Loucy (cell line): ENCODE measurements around the gene SNRNP27.

Experiments used
- EZH2phosphoT487 ChIP-seq: fragments of 200-600 bp; IDR thresholded peaks from 2 replicates; pipeline ENCODE4 v1.6.1; 2018; ENCODE audit warnings: antibody characterized with exemption, mild to moderate bottlenecking, moderate library complexity, borderline replicate concordance
- TF ChIP-seq, protein P1 (sequence below): fragments of 200-600 bp; sonication (generic); conservative IDR thresholded peaks from 2 replicates; pipeline ENCODE4 v1.5.1; 2014; ENCODE audit warnings: mild to moderate bottlenecking, antibody characterized with exemption, low read length

DNA sequence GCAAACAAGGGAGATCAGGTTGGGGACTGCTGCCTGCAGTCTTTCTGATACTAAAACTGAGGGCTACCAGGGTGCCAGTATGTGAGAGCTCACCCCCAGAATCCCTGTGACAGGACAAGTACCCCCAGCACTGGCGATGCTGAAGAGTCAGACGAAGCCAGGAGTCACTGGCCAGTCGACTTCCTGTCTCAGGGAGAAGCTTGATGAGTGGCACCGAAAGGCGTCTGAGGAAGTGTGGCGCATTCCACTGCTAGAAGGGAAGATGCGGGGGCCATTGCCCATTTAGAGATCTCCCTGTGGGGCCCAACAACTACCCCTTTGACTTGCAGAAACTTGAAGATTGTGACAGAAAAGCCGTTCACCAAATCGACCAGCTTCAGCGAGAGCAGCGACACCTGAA lies 43.1 kb downstream of the SNRNP27 start:
- TF ChIP-seq, protein P1, sequence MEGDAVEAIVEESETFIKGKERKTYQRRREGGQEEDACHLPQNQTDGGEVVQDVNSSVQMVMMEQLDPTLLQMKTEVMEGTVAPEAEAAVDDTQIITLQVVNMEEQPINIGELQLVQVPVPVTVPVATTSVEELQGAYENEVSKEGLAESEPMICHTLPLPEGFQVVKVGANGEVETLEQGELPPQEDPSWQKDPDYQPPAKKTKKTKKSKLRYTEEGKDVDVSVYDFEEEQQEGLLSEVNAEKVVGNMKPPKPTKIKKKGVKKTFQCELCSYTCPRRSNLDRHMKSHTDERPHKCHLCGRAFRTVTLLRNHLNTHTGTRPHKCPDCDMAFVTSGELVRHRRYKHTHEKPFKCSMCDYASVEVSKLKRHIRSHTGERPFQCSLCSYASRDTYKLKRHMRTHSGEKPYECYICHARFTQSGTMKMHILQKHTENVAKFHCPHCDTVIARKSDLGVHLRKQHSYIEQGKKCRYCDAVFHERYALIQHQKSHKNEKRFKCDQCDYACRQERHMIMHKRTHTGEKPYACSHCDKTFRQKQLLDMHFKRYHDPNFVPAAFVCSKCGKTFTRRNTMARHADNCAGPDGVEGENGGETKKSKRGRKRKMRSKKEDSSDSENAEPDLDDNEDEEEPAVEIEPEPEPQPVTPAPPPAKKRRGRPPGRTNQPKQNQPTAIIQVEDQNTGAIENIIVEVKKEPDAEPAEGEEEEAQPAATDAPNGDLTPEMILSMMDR, result no peak
- no peak for TF ChIP-seq EZH2phosphoT487
